Ovary (tissue), 9 donors: ENCODE measurements around the gene PCED1B. TPM values are rescaled to one million over a fixed set of nuclear protein-coding genes. Genes with fewer than 3 reads are reported as not detected.
"Not testable (repeated sequence)": the region's sequence is repeated elsewhere in the genome, so short reads cannot be mapped to it uniquely, and the experiment has no call there.

Source experiments
- DNase-seq, 5 donors: peaks; one replicate each; pipeline ENCODE4 v3.0.0-alpha.2; 2019 to 2020
- H3K27ac ChIP-seq, 2 donors: fragments of 200-600 bp; one replicate each; pipeline versions ENCODE4 v1.5.1 to v1.8.0; 2019 to 2022
- H3K27me3 ChIP-seq: fragments of 200-600 bp; one replicate; pipeline ENCODE4 v1.8.0; 2022
- H3K36me3 ChIP-seq: fragments of 200-600 bp; sonication (generic); one replicate; pipeline ENCODE4 v1.5.1; 2019
- H3K4me1 ChIP-seq: one replicate; pipeline ENCODE4 v1.8.1; 2013; ENCODE audit warnings: mild to moderate bottlenecking, moderate library complexity; ENCODE audit not compliant: insufficient read depth
- H3K4me3 ChIP-seq: fragments of 200-600 bp; sonication (generic); one replicate; pipeline ENCODE4 v1.5.1; 2017
- H3K9me3 ChIP-seq, 2 donors: fragments of 200-600 bp in 1 of 2; sonication (generic) in 1 of 2; one replicate each; pipeline versions ENCODE4 v1.5.1 to v1.8.1; 2013 to 2019; ENCODE audit warnings: mild to moderate bottlenecking in 1 of 2, moderate library complexity in 1 of 2
- CTCF ChIP-seq, 3 donors: fragments of 450-650 bp in 2 of 3; fragments of 200-600 bp in 1 of 3; IDR thresholded peaks; one replicate each; pipeline versions ENCODE4 v1.5.1 to v1.8.0; 2016 to 2022; ENCODE audit warnings: antibody characterized with exemption in 3 of 3, mild to moderate bottlenecking in 1 of 3
- EP300 ChIP-seq: sonication (generic); formaldehyde crosslinking; IDR thresholded peaks from one replicate; pipeline ENCODE4 v1.6.1; 2017; ENCODE audit warnings: antibody characterized with exemption
- POLR2A ChIP-seq: fragments of 450-650 bp; IDR thresholded peaks from one replicate; pipeline ENCODE4 v1.6.1; 2017; ENCODE audit warnings: antibody characterized with exemption, mild to moderate bottlenecking, moderate library complexity
- WGBS, 3 donors: extraction: QIAGEN DNeasy Blood & Tissue Kit in 1 of 3; methylation state at CpG; one replicate each; pipeline versions ENCODE4 v1.1.5 to v1.1.7; 2013 to 2017; 5-methylcytosine and 5-hydroxymethylcytosine counted together
- intact Hi-C, 4 donors: fragments of 100-400 bp; cut with DNase I; formaldehyde crosslinking; loops; one replicate each; pipeline versions ENCODE4 v1.11.0 to v1.15.1; 2022 to 2023
- polyA plus RNA-seq, 2 donors: library from polyadenylated mRNA; stranded (reverse); fragments of 200-250 nt in 1 of 2; fragments of 350-450 nt in 1 of 2; fragmentation: Illumina TruSeq in 1 of 2; extraction: RNeasy Lipid Tissue Mini Kit (QIAGEN cat#74804) in 1 of 2; gene quantifications; one replicate each; pipeline ENCODE4 v1.2.3, GENCODE V29; 2013 to 2014
- total RNA-seq, 7 donors: library from RNA; depleted of rRNA in 2 of 7; stranded (reverse); fragments of >200 nt in 2 of 7; fragmentation: NEBNext Ultra II Directional in 3 of 7; extraction: Animal tissue kit (Norgen Biotek cat#: 25700) in 3 of 7; gene quantifications; one replicate each; pipeline versions ENCODE4 v1.1.0 to v1.2.4, GENCODE V29; 2016 to 2023
- donor health status: DM: no; HTN: no; CAD: no; lungs with moderate emphysema.
- donor health status: DM: no; HTN: no; CAD: no.
- donor health status: Bipolar disorder and iron deficiency.
- donor health status: DM: yes; HTN: yes; CAD: no.
- donor health status: DM: no; HTN: no; CAD: no.
- donor health status: DM: yes; HTN: yes; CAD: no.

The PCED1B gene
- total and polyA plus RNA-seq, 9 donors, result 9.9 to 27.2 (median 13.0) TPM

- H3K4me3 ChIP-seq, result no peak overlapping the region
- intact Hi-C loops, result no loop called here
- H3K4me1 ChIP-seq, result no peaks in the 10 kb centered on the region
- no peak overlapping the region for H3K27ac ChIP-seq
- H3K27me3 ChIP-seq, result no peaks in the 10 kb centered on the region
- TF ChIP-seq CTCF (IDR thresholded peaks at IDR 0.05) (no peak), POLR2A (no peak), EP300 (no peak)
- no peaks in the 10 kb centered on the region for H3K9me3 ChIP-seq
- WGBS, 3 donors, result 52 to 56% (median 55%) methylated on average over 3 of the region's 3 CpGs
- no peak for DNase-seq
- H3K36me3 ChIP-seq, result no peaks in the 10 kb centered on the region
Measured at GRCh38 chr12:47214001-47214619, 134.7 kb downstream of the PCED1B start.

GRCh38 chr12:47214771-47215170, 135.3 kb downstream of the PCED1B start:
- no peak overlapping the region for H3K4me3 ChIP-seq
- TF ChIP-seq EP300, result no peak
- no peak for TF ChIP-seq CTCF (IDR thresholded peaks at IDR 0.05)
- no peak for TF ChIP-seq POLR2A
- no peaks in the 10 kb centered on the region for H3K9me3 ChIP-seq
- no peaks in the 10 kb centered on the region for H3K27me3 ChIP-seq
- intact Hi-C loops, result no loop called here
- no peak overlapping the region for H3K27ac ChIP-seq
- no peak for DNase-seq
- no peaks in the 10 kb centered on the region for H3K4me1 ChIP-seq
- 98 to 99% (median 98%) methylated on average over 7 of the region's 7 CpGs for WGBS, 3 donors
- no peaks in the 10 kb centered on the region for H3K36me3 ChIP-seq

- Histone ChIP-seq H3K4me1 (no peaks in the 10 kb centered on the region), H3K36me3 (no peaks in the 10 kb centered on the region), H3K27me3 (no peaks in the 10 kb centered on the region), H3K27ac (no peak overlapping the region), H3K4me3 (no peak overlapping the region), H3K9me3 (no peaks in the 10 kb centered on the region)
- intact Hi-C loops, result no loop called here
- WGBS, 3 donors, result 91 to 95% (median 94%) methylated on average over 8 of the region's 8 CpGs
- TF ChIP-seq POLR2A, result no peak
- DNase-seq, result no peak
Measured at GRCh38 chr12:47216150-47216677, 136.8 kb downstream of the PCED1B start.

GRCh38 chr12:47217595-47217869, 138.1 kb downstream of the PCED1B start:
- DNase-seq, H3K36me3 ChIP-seq, intact Hi-C loops, H3K4me1 ChIP-seq, H3K9me3 ChIP-seq, H3K27me3 ChIP-seq, H3K4me3 ChIP-seq, H3K27ac ChIP-seq: not testable (repeated sequence)
- WGBS, 3 donors, result 95 to 97% (median 96%) methylated on average over 8 of the region's 8 CpGs

GRCh38 chr12:47218191-47218654, 138.8 kb downstream of the PCED1B start:
- H3K4me1 ChIP-seq, result peaks cover 6% of the 10 kb centered on the region
- intact Hi-C loops, result no loop called here

More at GRCh38 chr12:47218191-47218654, 138.8 kb downstream of the PCED1B start:
- no peak for DNase-seq
- TF ChIP-seq POLR2A (no peak), CTCF (IDR thresholded peaks at IDR 0.05) (no peak), EP300 (no peak)
- Histone ChIP-seq H3K27ac (no peak overlapping the region), H3K27me3 (no peaks in the 10 kb centered on the region), H3K9me3 (no peaks in the 10 kb centered on the region), H3K4me3 (no peak overlapping the region), H3K36me3 (no peaks in the 10 kb centered on the region)
- WGBS, 3 donors, result 93 to 99% (median 94%) methylated on average over 8 of the region's 8 CpGs
